Inflammatory macrophage treated with lipopolysaccharide for 4 hours (primary cell): ENCODE measurements around the gene DLX5.

ENCODE experiments used
- DNase-seq: peaks from one replicate; pipeline ENCODE4 v3.0.0-alpha.2; 2020

The DLX5 gene

GRCh38 chr7:97004247-97005182, 20.1 kb downstream of the DLX5 start:
- no peak for DNase-seq

- DNase-seq, result no peak
Measured at GRCh38 chr7:97003262-97004246, 21.1 kb downstream of the DLX5 start.

- DNase-seq, result no peak
Measured at GRCh38 chr7:97002555-97003261, 21.9 kb downstream of the DLX5 start.

- no peak for DNase-seq
Measured at GRCh38 chr7:97001656-97002554, 22.7 kb downstream of the DLX5 start.

- no peak for DNase-seq
Measured at GRCh38 chr7:97001221-97001620, 23.4 kb downstream of the DLX5 start.

GRCh38 chr7:96998744-96999143, 25.9 kb downstream of the DLX5 start:
- DNase-seq, result no peak

GRCh38 chr7:96998333-96998732, 26.3 kb downstream of the DLX5 start:
- no peak for DNase-seq

- DNase-seq, result no peak
Measured at GRCh38 chr7:96997512-96998032, 27.1 kb downstream of the DLX5 start.

- DNase-seq, result no peak
Measured at GRCh38 chr7:96996958-96997511, 27.6 kb downstream of the DLX5 start.

GRCh38 chr7:96996111-96996957, 28.3 kb downstream of the DLX5 start:
- DNase-seq, result no peak

- DNase-seq, result no peak
Measured at GRCh38 chr7:96995406-96996110, 29.1 kb downstream of the DLX5 start.

GRCh38 chr7:96993980-96994379, 30.7 kb downstream of the DLX5 start:
- DNase-seq, result no peak

GRCh38 chr7:96993094-96993865, 31.4 kb downstream of the DLX5 start:
- DNase-seq, result no peak

- no peak for DNase-seq
Measured at GRCh38 chr7:96992192-96993005, 32.2 kb downstream of the DLX5 start.

GRCh38 chr7:96991546-96992191, 33.0 kb downstream of the DLX5 start:
- DNase-seq, result no peak

- DNase-seq, result no peak
Measured at GRCh38 chr7:96989859-96990317, 34.7 kb downstream of the DLX5 start.

GRCh38 chr7:96989241-96989858, 35.3 kb downstream of the DLX5 start:
- DNase-seq, result no peak
